NT2/D1 (cell line): Measurements from ENCODE around the gene ADNP.

ENCODE experiments used
- SUZ12 ChIP-seq: IDR thresholded peaks from 2 replicates; pipeline ENCODE4 v1.6.1; 2011; ENCODE audit not compliant: insufficient read length, insufficient read depth; ENCODE audit errors: extremely low read depth
- YY1 ChIP-seq: IDR thresholded peaks from 2 replicates; pipeline ENCODE4 v1.6.1; 2011; ENCODE audit not compliant: insufficient read length, insufficient read depth
- ZNF274 ChIP-seq: IDR thresholded peaks from 2 replicates; pipeline ENCODE4 v1.6.1; 2011; ENCODE audit warnings: mild to moderate bottlenecking, low read depth, low read length

GRCh38 chr20:50885068-50885467 lies 46.2 kb downstream of the ADNP start:
- TF ChIP-seq SUZ12, result no peak
- TF ChIP-seq ZNF274, result no peak
- TF ChIP-seq YY1, result no peak
